Body of pancreas (tissue), 4 donors: Measurements from ENCODE around the gene DENND2A. TPM values are rescaled to one million over a fixed set of nuclear protein-coding genes. Genes with fewer than 3 reads are reported as not detected.

Source experiments
- ATAC-seq: fragments of 150-250 bp; one replicate; pipeline ENCODE4 v1.9.1; 2016
- DNase-seq, 4 donors: peaks; one replicate each; pipeline ENCODE4 v3.0.0-alpha.2; 2019
- H3K27ac ChIP-seq, 4 donors: fragments of 200-600 bp; sonication (generic); 1 replicate in 3 of 4; 2 replicates in 1 of 4; pipeline versions ENCODE4 v1.5.1 to v1.6.1; 2016 to 2019; ENCODE audit warnings: mild to moderate bottlenecking in 1 of 4, mixed read lengths in 1 of 4, moderate library complexity in 1 of 4
- H3K27me3 ChIP-seq, 2 donors: fragments of 200-600 bp; sonication (generic); one replicate each; pipeline ENCODE4 v1.6.0; 2016; ENCODE audit warnings: mild to moderate bottlenecking in 1 of 2
- H3K36me3 ChIP-seq, 2 donors: fragments of 200-600 bp; sonication (generic); replicated peaks in 1 of 2; 2 replicates each; pipeline ENCODE4 v1.5.1; 2016; ENCODE audit warnings: low read depth in 2 of 2; ENCODE audit not compliant: insufficient read depth in 1 of 2
- H3K4me1 ChIP-seq: fragments of 200-600 bp; sonication (generic); one replicate; pipeline ENCODE4 v1.6.0; 2016
- H3K4me3 ChIP-seq, 2 donors: fragments of 200-600 bp; sonication (generic); 1 replicate in 1 of 2; 2 replicates in 1 of 2; pipeline ENCODE4 v1.5.1; 2016 to 2019
- H3K9me3 ChIP-seq, 3 donors: fragments of 200-600 bp; sonication (generic); 1 replicate in 2 of 3; 2 replicates in 1 of 3; pipeline ENCODE4 v1.5.1; 2016
- CTCF ChIP-seq, 7 experiments: fragments of 450-650 bp in 4 of 7; fragments of 200-600 bp in 3 of 7; sonication (generic) in 3 of 7; IDR thresholded peaks; one replicate each; pipeline ENCODE4 v1.5.1; 2016 to 2019; ENCODE audit warnings: antibody characterized with exemption in 7 of 7
- POLR2A ChIP-seq, 3 donors: fragments of 450-650 bp; IDR thresholded peaks; one replicate each; pipeline ENCODE4 v1.6.1; 2016; ENCODE audit warnings: antibody characterized with exemption in 3 of 3, mild to moderate bottlenecking in 2 of 3
- WGBS, 2 donors: methylation state at CpG; one replicate each; pipeline ENCODE4 v1.1.5; 2017; 5-methylcytosine and 5-hydroxymethylcytosine counted together
- intact Hi-C: fragments of 100-400 bp; cut with DNase I; formaldehyde crosslinking; loops from one replicate; pipeline ENCODE4 v1.15.1; 2023
- small RNA-seq: library from RNA; depleted of rRNA; stranded (forward); fragments of <200 nt; gene quantifications from one replicate; pipeline ENCODE3, GENCODE V24; 2016
- total RNA-seq, 2 donors: library from RNA; depleted of rRNA; stranded (reverse); fragments of >200 nt; gene quantifications; one replicate each; pipeline ENCODE4 v1.1.0, GENCODE V29; 2016

DENND2A gene
- total RNA-seq, 2 donors from 2014 or later = 2.6 to 7.3 TPM

GRCh38 chr7:140479062-140479738 is 161.4 kb downstream of the DENND2A start, which contains the start of gene MKRN1:
Gene MKRN1, minus strand, starts transcription at chr7:140479505. Its CDS starts 161 bp downstream, at chr7:140479344.
- peak; percentile 97 for ATAC-seq
- H3K36me3 ChIP-seq = no peaks in the 10 kb centered on the region
- TF ChIP-seq POLR2A (IDR thresholded peaks at IDR 0.05) (peak; percentile 67 to 90 (median 88)), CTCF (IDR thresholded peaks at IDR 0.05) (peak in 1 of 7 experiments; percentile 8)
- intact Hi-C loops = no loop called here
- peak within 1 kb of the TSS; percentile 44 to 75 for H3K4me3 ChIP-seq
- DNase-seq = peak; percentile 96 to 98 (median 97)
- H3K27me3 ChIP-seq = no peaks in the 10 kb centered on the region
- whole genome bisulfite sequencing, 2 donors = 1% methylated on average over 65 of the region's 71 CpGs; no CpG with 5 or more reads in 1 of the 2 donors
- no peaks in the 10 kb centered on the region for H3K9me3 ChIP-seq
- peaks cover 31% of the 10 kb centered on the region for H3K4me1 ChIP-seq
- peak within 1 kb of the TSS; percentile 82 to 97 (median 90) for H3K27ac ChIP-seq

DNA sequence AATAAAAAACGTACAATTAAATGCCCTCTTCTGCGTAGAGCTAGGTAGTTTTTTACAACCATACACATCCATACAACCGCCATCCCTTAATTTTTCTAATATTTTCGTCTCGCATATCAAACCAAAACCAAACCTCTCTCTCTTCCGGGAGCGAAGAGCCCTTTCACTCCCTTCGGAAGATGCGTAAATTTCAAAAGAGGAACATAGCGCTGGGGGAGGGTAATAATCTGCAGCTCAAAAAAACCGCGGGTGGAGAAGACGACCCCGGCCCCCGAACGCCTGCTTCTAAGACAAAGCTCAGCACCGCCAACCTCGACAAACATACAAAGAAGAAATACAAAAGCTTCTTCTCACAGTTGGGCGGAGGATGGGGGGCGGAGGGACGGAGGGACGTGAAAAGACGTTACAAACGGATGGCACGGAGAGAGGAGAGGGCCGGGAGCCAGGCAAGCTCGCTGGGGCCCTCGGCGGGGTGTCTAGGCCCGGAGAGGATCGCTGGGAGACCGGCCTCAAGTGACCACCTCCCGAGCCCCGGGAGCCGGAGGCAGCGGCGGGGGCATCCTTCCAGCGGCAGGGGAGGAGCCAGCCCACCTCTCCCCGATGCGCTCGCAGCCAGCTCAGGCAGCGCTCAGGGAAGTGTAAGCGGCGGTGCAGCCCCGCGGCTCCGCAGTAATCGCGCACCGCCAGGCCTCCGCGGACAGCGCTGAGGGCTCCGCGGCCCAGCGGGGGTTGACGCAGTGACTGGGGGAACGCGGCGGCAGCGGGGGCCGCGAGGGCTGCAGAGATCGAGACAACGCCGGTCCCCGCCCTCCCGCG is 162.2 kb downstream of the DENND2A start:
- H3K4me1 ChIP-seq = peaks cover 31% of the 10 kb centered on the region
- peak overlapping the region; percentile 44 to 75 for H3K4me3 ChIP-seq
- DNase-seq (peak in 2 of 4 donors; percentile 30 to 37), ATAC-seq (peak; percentile 24)
- no peak for TF ChIP-seq CTCF (IDR thresholded peaks at IDR 0.05)
- TF ChIP-seq POLR2A (IDR thresholded peaks at IDR 0.05) = no peak
- no peaks in the 10 kb centered on the region for H3K9me3 ChIP-seq
- peak overlapping the region; percentile 82 to 97 (median 90) for H3K27ac ChIP-seq
- 0 to 1% methylated on average over 31 to 68 of the region's 69 CpGs for WGBS, 2 donors
- no peaks in the 10 kb centered on the region for H3K36me3 ChIP-seq
- no peaks in the 10 kb centered on the region for H3K27me3 ChIP-seq
- intact Hi-C loops = no loop called here

- Histone ChIP-seq H3K4me1 (peaks cover 31% of the 10 kb centered on the region), H3K9me3 (no peaks in the 10 kb centered on the region), H3K27ac (peak overlapping the region in 1 of 4 donors; percentile 95), H3K36me3 (no peaks in the 10 kb centered on the region), H3K4me3 (no peak overlapping the region), H3K27me3 (no peaks in the 10 kb centered on the region)
- no peak for ATAC-seq
- TF ChIP-seq CTCF (IDR thresholded peaks at IDR 0.05) (no peak), POLR2A (IDR thresholded peaks at IDR 0.05) (no peak)
- DNase-seq = no peak
- WGBS, 2 donors = 48 to 62% methylated on average over 10 to 11 of the region's 11 CpGs
- intact Hi-C loops = no loop called here
Measured at GRCh38 chr7:140476698-140477261, 163.8 kb downstream of the DENND2A start.

DNA sequence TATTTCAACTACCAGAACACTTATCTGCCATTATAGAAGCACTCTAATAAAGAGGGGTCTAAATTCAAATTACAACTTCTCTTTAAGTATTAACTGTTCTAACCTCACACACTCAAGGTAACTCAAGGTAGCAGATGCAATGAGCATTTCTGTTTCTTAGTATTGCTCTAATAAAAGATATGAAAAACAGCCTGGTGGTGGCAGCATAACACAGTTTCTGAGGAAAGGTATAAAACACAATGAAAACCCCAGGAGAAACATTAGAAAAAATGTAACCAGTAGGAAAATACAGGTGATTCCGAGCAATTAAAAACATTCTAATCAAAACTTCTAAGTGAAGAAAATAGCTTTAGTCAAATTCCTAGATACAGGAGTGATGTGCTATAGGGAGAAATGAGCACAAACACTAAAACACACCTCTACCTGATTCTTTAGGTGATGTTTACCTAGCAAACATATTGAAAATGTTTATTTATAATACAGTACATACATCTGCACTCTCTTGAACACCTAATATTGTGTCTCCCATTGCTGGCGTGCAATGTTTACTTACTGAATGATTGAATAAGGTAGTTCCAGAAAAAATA is 164.8 kb downstream of the DENND2A start:
- H3K36me3 ChIP-seq = no peaks in the 10 kb centered on the region
- 10 to 19% methylated on average over 2 of the region's 2 CpGs for WGBS, 2 donors
- H3K27me3 ChIP-seq = no peaks in the 10 kb centered on the region
- DNase-seq (peak; percentile 43 to 64 (median 58)), ATAC-seq (no peak)
- peaks cover 31% of the 10 kb centered on the region for H3K4me1 ChIP-seq
- intact Hi-C loops = no loop called here
- TF ChIP-seq POLR2A (IDR thresholded peaks at IDR 0.05) (no peak), CTCF (IDR thresholded peaks at IDR 0.05) (peak; percentile 9 to 69 (median 57))
- no peak overlapping the region for H3K27ac ChIP-seq
- H3K9me3 ChIP-seq = no peaks in the 10 kb centered on the region
- H3K4me3 ChIP-seq = no peak overlapping the region

Small RNA genes within 50 kb of the gene (small RNA-seq; reads per million reads assigned to genes)
- gene RF00019 = not detected
- not detected for gene RN7SL771P

Other genes starting within 250 kb of the DENND2A start
- gene SLC37A3, start 242.3 kb downstream of the DENND2A start, total RNA-seq = 10 to 100 TPM; 37.4 to 55.7 TPM
- gene RAB19, start 236.8 kb downstream of the DENND2A start, total RNA-seq = 10 to 100 TPM; 12.9 to 15.3 TPM
- 10 to 100 TPM; 29.7 to 46.2 TPM for gene MKRN1, start 161.3 kb downstream of the DENND2A start, total RNA-seq
- 10 to 100 TPM; 16.1 to 21.1 TPM for gene ADCK2, start 32.1 kb upstream of the DENND2A start, total RNA-seq
- 100 to 1,000 TPM in 1 of 2 donors, 10 to 100 TPM in 1; 61.0 to 140 TPM for gene NDUFB2, start 55.9 kb upstream of the DENND2A start, total RNA-seq